K562 (cell line): Measurements from ENCODE around the gene PHF21B. TPM values are rescaled to one million over a fixed set of nuclear protein-coding genes. Genes with fewer than 3 reads are reported as not detected.

Source experiments
- ATAC-seq: fragments of 200-7000 bp; cut with Tn5 transposase; 3 replicates; pipeline ENCODE4 v1.9.1; 2020; ENCODE audit warnings: moderate library complexity
- BruUV-seq: library from RNA; stranded (reverse); fragments of 400-500 nt; replicated peaks from 2 replicates; lab custom pipeline; 2021; lab: Mats Ljungman, UMichigan
- CTCF ChIA-PET: fragments of 300-600 bp; formaldehyde crosslinking; extraction: SDS; loops from one replicate; lab custom pipeline; 2021; ENCODE audit warnings: low intra/inter-chr PET ratio; lab: Yijun Ruan, JAX
- POLR2A ChIA-PET: fragments of 300-600, 350-650 bp; sonication (Branson Sonifier 250); formaldehyde crosslinking; extraction: SDS; loops from one replicate; lab custom pipeline; 2021; ENCODE audit warnings: antibody characterized with exemption, inconsistent platforms; lab: Yijun Ruan, JAX
- DNase-seq, 4 experiments: peaks; one replicate each; pipeline versions ENCODE4 v3.0.0 to v3.0.0-alpha.2; 2011 to 2018; ENCODE audit warnings: low spot score in 3 of 4, mixed read lengths in 3 of 4; ENCODE audit errors: extremely low read depth in 1 of 4
- FAIRE-seq: peaks from 2 replicates; lab custom pipeline; 2011; peaks lifted over from hg19 to GRCh38; lab: Jason Lieb, UNC
- H2AFZ ChIP-seq: 2 replicates; pipeline ENCODE4 v1.6.0; 2011; ENCODE audit warnings: low read depth, low read length, control low read depth, inconsistent platforms
- H3K27ac ChIP-seq: fragments of 200-600 bp; 3 replicates; pipeline ENCODE4 v1.8.0; 2011; ENCODE audit warnings: low read depth, mild to moderate bottlenecking, control low read depth, inconsistent platforms, low read length, moderate library complexity, mixed read lengths; ENCODE audit errors: extremely low read depth
- H3K27me3 ChIP-seq, 2 experiments: fragments of 300-600 bp in 1 of 2; 2 replicates in 1 of 2; 3 replicates in 1 of 2; pipeline versions ENCODE4 v1.6.0 to v1.8.0; 2011; ENCODE audit warnings: inconsistent platforms in 2 of 2, low read length in 2 of 2, mild to moderate bottlenecking in 1 of 2, mixed read lengths in 1 of 2, moderate library complexity in 1 of 2; ENCODE audit not compliant: control insufficient read depth in 2 of 2, insufficient read depth in 2 of 2
- H3K36me3 ChIP-seq: fragments of 300-600 bp; 3 replicates; pipeline ENCODE4 v1.8.0; 2011; ENCODE audit warnings: mild to moderate bottlenecking, low read length, inconsistent platforms; ENCODE audit not compliant: control insufficient read depth, insufficient read depth
- H3K4me1 ChIP-seq, 2 experiments: fragments of 200-600 bp in 1 of 2; replicated peaks in 1 of 2; 2 replicates in 1 of 2; 3 replicates in 1 of 2; pipeline versions ENCODE4 v1.5.1 to v1.8.0; 2011; ENCODE audit warnings: inconsistent platforms in 2 of 2, low read length in 2 of 2, mild to moderate bottlenecking in 1 of 2, mixed read lengths in 1 of 2, moderate library complexity in 1 of 2; ENCODE audit not compliant: control insufficient read depth in 2 of 2, insufficient read depth in 2 of 2
- H3K4me2 ChIP-seq: 2 replicates; pipeline ENCODE4 v1.6.1; 2011; ENCODE audit warnings: low read length, control low read depth, inconsistent platforms, mixed read lengths; ENCODE audit not compliant: insufficient read depth
- H3K4me3 ChIP-seq: fragments of 200-600 bp; sonication (generic), shearing (Covaris generic); 2 replicates; pipeline ENCODE4 v1.5.1; 2016; ENCODE audit warnings: control low read depth, inconsistent platforms
- H3K79me2 ChIP-seq: fragments of 200-600 bp; 3 replicates; pipeline ENCODE4 v1.8.0; 2011; ENCODE audit warnings: low read length, inconsistent platforms; ENCODE audit not compliant: control insufficient read depth, insufficient read depth
- H3K9ac ChIP-seq, 2 experiments: 2 replicates each; pipeline versions ENCODE4 v1.6.0 to v1.6.1; 2011; ENCODE audit warnings: low read depth in 2 of 2, low read length in 2 of 2, control low read depth in 1 of 2, inconsistent platforms in 1 of 2, mild to moderate bottlenecking in 1 of 2, mixed read lengths in 1 of 2; ENCODE audit not compliant: insufficient read depth in 1 of 2
- H3K9me1 ChIP-seq: one replicate; pipeline ENCODE4 v1.6.0; 2011; ENCODE audit warnings: inconsistent platforms, mild to moderate bottlenecking, low read length, moderate library complexity; ENCODE audit not compliant: control insufficient read depth, insufficient read depth
- H3K9me3 ChIP-seq: replicated peaks from 2 replicates; pipeline ENCODE4 v1.5.1; 2011; ENCODE audit warnings: low read depth, low read length, inconsistent platforms; ENCODE audit not compliant: control insufficient read depth, insufficient read depth
- H4K20me1 ChIP-seq: replicated peaks from 2 replicates; pipeline ENCODE4 v1.6.1; 2011; ENCODE audit warnings: low read length, inconsistent platforms, mixed read lengths; ENCODE audit not compliant: control insufficient read depth, insufficient read depth
- ARID1B ChIP-seq: fragments of 450-650 bp; IDR thresholded peaks from 2 replicates; pipeline ENCODE4 v1.6.1; 2016; ENCODE audit warnings: antibody characterized with exemption, mild to moderate bottlenecking, inconsistent platforms
- BDP1 ChIP-seq: IDR thresholded peaks from 3 replicates; pipeline ENCODE4 v1.6.1; 2011; ENCODE audit not compliant: insufficient read length, insufficient read depth
- ESRRB ChIP-seq: fragments of 250-450 bp; sonication (Bioruptor Pico); IDR thresholded peaks from 2 replicates; pipeline ENCODE4 v1.5.0; 2020; ENCODE audit warnings: mild to moderate bottlenecking, moderate library complexity, borderline replicate concordance
- HIVEP1 ChIP-seq: fragments of 250-450 bp; sonication (Bioruptor Pico); IDR thresholded peaks from 2 replicates; pipeline ENCODE4 v1.4.0; 2020; ENCODE audit warnings: mild to moderate bottlenecking
- MEIS2 ChIP-seq: fragments of 450-650 bp; IDR thresholded peaks from 2 replicates; pipeline ENCODE4 v1.6.1; 2014; ENCODE audit warnings: mild to moderate bottlenecking; ENCODE audit not compliant: partially characterized antibody
- WGBS: fragments of 100-300 bp; shearing (Covaris generic); methylation state at CpG from one replicate; pipeline ENCODE4 v1.1.6; 2016; ENCODE audit warnings: low coverage, mixed read lengths; ENCODE audit not compliant: insufficient coverage; ENCODE audit errors: missing lambda C conversion rate; 5-methylcytosine and 5-hydroxymethylcytosine counted together
- in situ Hi-C: fragments of 300-500 bp; cut with MboI; formaldehyde crosslinking; loops from 4 replicates; pipeline ENCODE4 v1.15.0; 2018; ENCODE audit warnings: inconsistent platforms, mixed read lengths
- intact Hi-C: fragments of 100-400 bp; cut with micrococcal nuclease; formaldehyde crosslinking; loops from 2 replicates; pipeline ENCODE4 v1.14.2; 2022
- polyA plus RNA-seq, 8 experiments: library from polyadenylated mRNA; depleted of rRNA in 4 of 8; stranded (reverse) in 5 of 8; unstranded in 3 of 8; fragments of >200 nt; fragmentation: Nextera tagmentation in 2 of 8; fragmentation: Illumina TruSeq in 1 of 8; extraction: Ambion mirVana in 2 of 8; extraction: Trizol in 1 of 8; gene quantifications; 2 replicates each; pipeline versions ENCODE4 v1.2.1 to v1.2.3, GENCODE V29; 2011 to 2014; ENCODE audit warnings: inconsistent platforms in 1 of 8, missing spikeins in 1 of 8
- total RNA-seq, 7 experiments: library from RNA; depleted of rRNA in 6 of 7; stranded (reverse); fragments of >200 nt in 6 of 7; fragmentation: Illumina TruSeq in 2 of 7; extraction: Trizol in 2 of 7; gene quantifications; 2 replicates each; pipeline versions ENCODE4 v1.2.1 to v1.2.3, GENCODE V29; 2011 to 2021; ENCODE audit warnings: low replicate concordance in 1 of 7
- TF ChIP-seq, protein P1 (sequence below): sonication (generic); formaldehyde crosslinking; IDR thresholded peaks from 2 replicates; pipeline ENCODE4 v1.9.0; 2022; ENCODE audit warnings: mild to moderate bottlenecking, missing genetic modification reagents

The PHF21B gene
- total and polyA plus RNA-seq, 9 of the 15 experiments (the other 6 are each of a cell fraction or from before 2014, with no cell fraction given) = 0.04 TPM; not detected in 8

DNA sequence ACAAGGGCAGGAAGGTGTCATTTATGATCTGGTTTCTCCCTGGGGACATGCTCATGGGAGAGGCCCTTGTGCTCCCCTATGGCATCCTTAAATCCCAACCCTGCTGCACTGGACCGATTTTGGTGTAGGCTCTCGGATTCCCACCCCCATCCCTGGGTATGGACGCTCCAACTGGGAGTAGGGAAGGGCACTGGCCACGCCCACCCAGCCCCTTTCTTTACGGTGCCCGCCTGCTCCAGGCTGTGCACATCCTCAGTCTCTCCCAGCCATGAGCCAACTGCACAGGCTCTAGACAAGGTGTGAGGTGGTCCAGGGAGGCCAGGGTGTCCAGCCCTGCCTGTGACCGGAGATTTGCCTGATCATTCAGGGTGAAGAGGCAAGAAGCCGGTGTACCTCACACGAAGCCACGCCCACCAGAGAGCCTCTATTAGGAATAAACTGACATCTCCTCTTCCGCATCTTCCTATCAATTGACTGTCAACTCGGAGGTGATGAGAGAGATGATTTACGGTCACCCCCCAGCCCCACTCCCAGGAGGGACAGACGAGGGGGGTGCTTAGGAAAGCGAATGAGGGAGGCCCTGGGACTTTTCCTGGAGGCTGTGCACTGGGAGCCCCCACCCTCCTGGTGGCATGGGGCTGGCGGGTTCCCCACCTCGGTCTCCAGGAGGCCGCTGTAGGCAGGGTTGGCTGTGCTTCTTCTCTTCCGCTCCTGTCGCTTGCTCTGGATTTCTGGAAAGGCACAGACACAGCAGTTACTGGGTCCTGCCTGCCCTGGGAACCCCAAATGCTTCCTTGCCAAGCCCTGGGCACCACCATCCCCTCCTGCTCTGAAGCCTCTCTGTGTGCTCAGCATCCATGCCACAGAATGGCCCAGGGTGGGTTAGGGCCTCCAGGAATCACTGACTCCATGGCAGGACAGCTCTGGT is 116.7 kb downstream of the PHF21B start:
- under 1% methylated on average over 12 of the region's 20 CpGs for WGBS
- no peak for ATAC-seq
- in situ Hi-C loops (no loop called here), intact Hi-C loops (no loop called here)
- no peak overlapping the region for H3K4me2 ChIP-seq
- H3K27ac ChIP-seq = no peak overlapping the region
- H3K9me1 ChIP-seq = no peaks in the 10 kb centered on the region
- no peak for FAIRE-seq
- H3K9ac ChIP-seq = no peak overlapping the region
- H3K27me3 ChIP-seq = peaks cover 2 to 18% of the 10 kb centered on the region in 2 experiments; a peak in 2 of 5 replicates
- no peaks in the 10 kb centered on the region for H3K9me3 ChIP-seq
- no peak overlapping the region for H3K4me3 ChIP-seq
- ChIA-PET POLR2A (no interaction called here), CTCF (no interaction called here)
- BruUV-seq = no TSS peak
- DNase-seq = no peak
- 0 out of 2 replicates have a peak, but pooled peaks cover 4% of the 10 kb centered on the region for H4K20me1 ChIP-seq
- no peaks in the 10 kb centered on the region for H3K36me3 ChIP-seq
- no peak overlapping the region for H2AFZ ChIP-seq
- no peaks in the 10 kb centered on the region; a peak in 1 of 5 replicates for H3K4me1 ChIP-seq
- no peak for TF ChIP-seq HIVEP1 (CRISPR knock-in tag)
- TF ChIP-seq, protein P1, sequence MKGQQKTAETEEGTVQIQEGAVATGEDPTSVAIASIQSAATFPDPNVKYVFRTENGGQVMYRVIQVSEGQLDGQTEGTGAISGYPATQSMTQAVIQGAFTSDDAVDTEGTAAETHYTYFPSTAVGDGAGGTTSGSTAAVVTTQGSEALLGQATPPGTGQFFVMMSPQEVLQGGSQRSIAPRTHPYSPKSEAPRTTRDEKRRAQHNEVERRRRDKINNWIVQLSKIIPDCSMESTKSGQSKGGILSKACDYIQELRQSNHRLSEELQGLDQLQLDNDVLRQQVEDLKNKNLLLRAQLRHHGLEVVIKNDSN (CRISPR knock-in tag) = no peak
- TF ChIP-seq MEIS2 = peak; percentile 7
- no peak for TF ChIP-seq BDP1
- TF ChIP-seq ESRRB (CRISPR knock-in tag) = no peak
- TF ChIP-seq ARID1B = no peak
- H3K79me2 ChIP-seq = no peaks in the 10 kb centered on the region
